HG03280 (cell line): ENCODE measurements around the gene TCERG1L.

ENCODE experiments used
- ATAC-seq: cut with Tn5 transposase; IDR thresholded peaks from one replicate; pipeline ENCODE4 v1.9.1; 2021; ENCODE audit warnings: mild to moderate bottlenecking, moderate library complexity; ENCODE audit not compliant: unreplicated experiment

The TCERG1L gene

DNA sequence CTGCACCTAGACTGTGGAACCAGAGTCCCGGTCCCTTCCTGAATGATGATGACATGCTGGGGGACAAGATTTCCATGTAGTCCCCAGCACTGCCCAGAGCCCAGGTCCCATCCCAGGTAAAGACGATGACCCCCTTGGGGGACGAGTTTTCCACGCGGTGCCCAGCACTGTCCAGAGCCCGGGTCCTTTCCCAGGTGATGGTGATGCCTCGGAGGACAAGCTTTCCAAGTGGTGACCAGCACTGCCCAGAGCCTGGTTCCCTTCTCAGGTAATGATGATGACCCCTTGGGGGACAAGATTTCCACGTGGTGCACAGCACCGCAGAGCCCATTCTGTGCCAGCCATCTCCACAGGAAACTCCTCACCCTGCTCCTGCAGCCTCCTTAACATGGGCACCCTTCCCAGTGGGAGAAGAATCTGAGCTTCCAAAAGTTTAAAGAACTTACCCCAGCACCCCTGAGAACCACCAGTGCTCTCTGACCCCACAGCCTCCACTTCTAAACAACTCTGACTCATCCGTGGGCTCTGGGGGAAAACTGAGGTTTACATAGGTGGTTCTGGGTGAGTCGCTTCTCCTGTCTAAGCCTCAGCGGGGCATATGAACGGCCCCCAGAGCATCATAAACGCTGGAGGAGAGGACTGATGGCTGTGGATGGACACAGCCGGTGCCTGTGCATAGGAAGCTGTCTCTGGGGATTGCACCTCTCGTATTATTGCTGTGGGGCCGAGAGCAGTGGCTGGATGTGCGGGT, 233.2 kb downstream of the TCERG1L start:
- no peak for ATAC-seq

DNA sequence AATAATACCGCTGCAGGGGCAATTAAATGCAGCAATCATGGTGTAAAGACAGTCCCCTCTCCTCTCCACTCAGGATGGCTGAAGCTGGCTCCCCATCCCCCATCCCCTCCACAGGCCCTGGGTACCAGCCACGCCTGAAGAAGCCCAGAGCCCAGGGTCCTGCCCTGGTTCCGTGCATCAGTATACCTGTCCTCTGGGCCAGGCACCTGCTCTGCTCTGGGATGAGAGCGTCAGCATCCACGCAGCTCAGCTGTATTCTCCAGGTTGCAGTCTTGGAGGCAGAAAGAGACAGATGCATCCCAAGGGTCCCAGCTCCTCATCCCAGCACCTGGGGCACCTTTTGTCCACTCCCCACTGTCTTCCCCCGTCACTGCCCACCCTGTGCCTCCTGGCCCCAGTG, 233.8 kb downstream of the TCERG1L start:
- ATAC-seq, result no peak

DNA sequence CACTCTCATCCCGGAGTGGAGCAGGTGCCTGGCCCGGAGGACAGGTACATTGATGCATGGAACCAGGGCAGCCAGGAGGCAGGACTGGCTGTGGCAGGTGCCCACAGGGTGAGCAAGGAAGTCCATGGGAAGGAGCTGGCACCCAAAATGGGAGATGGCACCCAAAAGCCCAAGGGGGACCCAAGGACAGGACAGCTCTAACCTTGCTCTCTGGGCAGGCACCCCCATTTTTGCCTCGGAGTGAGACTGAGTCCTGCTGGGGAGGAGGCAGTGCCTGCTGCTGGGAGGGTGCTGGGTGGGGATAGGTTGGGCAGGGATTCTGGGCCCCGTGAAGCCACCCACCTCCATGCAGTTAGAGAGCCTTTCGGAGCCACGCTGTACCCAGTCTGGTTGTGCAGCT, 234.5 kb downstream of the TCERG1L start:
- no peak for ATAC-seq

DNA sequence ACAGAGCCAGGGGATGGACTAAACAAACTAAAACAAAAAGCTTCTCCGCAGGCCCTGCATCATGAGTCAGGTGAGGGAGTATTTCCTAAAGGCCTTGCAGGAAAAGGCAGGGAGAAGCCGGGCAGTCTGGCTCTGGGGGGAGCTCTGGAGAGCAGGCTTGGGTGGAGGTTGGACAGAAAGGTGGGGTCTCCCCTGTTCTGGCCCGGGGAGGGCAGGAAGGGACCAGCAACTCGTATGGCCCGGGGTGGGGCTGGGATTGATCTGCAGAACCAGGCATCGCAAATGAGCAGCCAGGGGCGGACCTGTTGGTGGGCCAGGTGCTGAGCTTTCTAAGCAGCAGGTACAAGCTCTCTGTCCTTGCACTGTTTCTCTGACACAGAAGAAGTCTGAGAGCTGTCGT, 235.2 kb downstream of the TCERG1L start:
- no peak for ATAC-seq

DNA sequence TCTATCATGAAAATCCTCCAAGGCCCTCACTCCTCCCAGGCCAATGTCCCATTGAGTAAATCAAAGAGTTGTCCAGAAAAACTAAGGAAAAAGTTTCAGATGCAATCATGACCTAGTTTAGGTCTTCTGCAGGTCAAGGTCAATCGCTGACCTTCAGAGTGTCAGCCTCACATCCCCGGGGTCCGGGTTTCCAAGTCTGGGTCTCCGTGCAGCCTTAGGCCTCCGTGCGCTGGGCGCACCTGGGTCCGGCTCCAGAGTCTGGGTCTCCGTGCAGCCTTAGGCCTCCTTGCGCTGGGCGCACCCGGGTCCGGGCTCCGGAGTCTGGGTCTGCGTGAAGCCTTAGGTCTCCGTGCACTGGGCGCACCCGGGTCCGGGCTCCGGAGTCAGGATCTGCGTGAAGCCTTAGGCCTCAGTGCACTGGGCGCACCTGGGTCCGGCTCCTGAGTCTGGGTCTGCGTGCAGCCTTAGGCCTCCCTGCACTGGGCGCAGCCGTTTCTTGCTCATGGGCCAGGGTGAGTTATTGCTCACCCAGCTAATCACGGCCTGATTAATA, 236.2 kb downstream of the TCERG1L start:
- ATAC-seq, result no peak

DNA sequence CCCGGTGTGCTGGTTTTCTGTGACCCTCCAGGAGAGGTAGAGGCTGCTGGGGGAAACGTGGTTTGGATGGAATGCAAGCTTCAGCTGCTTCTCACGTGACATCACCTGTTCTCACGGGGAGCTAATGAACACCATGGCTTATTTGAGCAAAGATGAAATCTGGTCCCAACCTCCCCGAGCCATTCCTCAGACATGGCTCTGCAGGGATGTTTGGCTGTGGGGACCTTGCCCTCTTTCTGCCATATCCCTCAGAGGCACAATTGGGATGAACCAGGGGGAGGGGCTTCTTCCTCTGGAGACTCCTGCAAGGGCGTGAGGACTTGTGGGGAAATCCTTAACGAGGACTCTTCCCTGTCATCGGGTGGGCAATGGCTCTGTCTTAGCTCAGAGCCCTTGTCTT, 236.8 kb downstream of the TCERG1L start:
- ATAC-seq, result no peak

DNA sequence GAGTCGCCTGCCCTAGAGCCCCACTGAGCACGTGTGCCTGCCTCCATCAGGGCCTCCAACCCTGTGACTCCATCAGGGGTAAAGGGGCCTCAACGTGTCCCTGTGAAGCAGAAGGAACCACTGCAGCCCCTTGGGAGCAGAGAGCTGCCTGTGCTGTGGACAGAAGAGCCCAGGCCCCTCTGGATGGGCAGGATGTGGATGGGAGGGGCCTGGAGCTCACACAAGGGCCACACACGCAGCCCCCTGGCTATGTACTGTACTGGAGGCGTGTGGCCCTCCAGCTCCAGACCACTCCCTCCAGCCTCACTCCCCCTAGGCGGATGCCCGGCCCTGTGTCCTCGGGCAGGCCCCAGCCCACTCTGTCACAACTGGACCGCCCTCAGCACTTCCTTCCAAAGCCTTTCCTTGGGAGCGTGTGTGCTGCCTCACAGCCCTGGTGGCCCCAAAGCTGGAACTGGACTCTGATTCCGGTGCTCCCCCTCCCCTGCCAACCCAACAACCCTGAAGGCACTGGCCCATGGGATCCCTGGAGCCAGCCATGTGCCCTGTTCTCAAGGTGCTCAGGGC, 238.0 kb downstream of the TCERG1L start:
- no peak for ATAC-seq

DNA sequence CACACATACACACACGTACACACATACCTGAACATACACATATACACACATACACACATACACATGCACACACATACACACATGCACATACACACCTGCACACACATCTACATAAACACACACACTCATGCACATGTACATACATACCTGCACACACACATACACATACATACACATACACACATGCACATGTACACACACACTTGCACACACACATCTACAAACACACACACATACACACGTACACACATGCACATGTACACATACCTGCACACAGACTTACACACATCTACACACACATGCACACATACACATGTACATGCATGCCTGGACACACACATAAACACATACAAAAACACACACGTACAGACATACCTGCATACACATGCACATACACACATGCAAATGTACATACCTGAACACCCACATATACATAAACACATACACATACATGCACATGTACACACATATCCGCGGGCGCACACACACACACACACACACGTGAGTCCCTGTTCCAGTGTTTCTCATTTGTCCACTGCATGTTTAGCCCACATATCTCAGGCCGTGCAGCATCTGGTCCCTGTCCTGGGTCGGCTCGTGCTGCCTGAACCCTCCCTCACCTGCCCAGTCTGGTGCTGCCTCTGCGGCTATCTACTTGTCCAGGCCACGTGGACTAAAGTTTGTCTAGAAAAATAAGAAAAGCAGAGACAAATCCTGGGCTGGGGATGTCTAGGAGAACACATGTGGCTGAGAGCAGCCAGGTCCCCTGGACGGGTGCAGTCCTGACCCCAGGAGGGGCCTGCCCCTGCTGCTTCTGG, 238.7 kb downstream of the TCERG1L start:
- no peak for ATAC-seq

DNA sequence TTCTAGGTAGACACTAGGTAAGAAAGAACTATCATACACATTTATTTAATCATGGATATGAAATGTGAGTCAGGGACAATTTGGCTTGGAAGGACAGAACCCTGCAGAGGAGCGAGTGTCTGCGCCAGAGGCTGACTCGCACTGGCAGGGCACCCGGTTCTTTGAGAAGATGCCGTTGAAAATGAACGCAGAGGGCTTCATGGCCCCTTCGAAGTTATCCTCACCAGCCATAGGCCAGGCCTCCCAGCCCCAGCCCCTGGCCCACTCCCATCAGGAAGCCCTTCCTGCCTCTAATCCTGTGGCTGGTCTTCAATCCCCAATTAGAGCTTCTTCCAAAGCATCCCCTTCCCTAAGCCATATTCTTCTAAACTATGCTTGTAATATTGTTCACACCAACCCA, 239.8 kb downstream of the TCERG1L start:
- ATAC-seq, result no peak

DNA sequence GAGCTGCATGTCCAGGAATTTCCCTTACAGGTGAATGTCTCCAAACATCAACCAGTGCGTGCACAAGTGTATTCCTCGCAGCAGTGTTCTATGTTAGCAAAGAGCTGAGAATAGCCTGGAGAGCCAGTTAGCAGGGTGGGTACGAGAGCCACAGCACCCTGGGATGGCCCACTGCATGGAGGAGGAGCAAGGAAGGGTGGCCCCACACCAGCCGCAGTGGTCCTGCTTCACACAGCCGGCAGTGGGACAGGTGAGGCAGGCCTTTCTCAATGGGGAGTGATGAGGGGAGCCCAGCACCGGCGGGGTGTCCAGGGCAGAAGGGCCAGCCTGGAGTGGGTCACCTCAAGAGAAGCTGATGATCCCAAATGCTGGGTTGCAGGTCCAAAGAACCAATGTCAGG, 240.7 kb downstream of the TCERG1L start:
- ATAC-seq, result no peak

DNA sequence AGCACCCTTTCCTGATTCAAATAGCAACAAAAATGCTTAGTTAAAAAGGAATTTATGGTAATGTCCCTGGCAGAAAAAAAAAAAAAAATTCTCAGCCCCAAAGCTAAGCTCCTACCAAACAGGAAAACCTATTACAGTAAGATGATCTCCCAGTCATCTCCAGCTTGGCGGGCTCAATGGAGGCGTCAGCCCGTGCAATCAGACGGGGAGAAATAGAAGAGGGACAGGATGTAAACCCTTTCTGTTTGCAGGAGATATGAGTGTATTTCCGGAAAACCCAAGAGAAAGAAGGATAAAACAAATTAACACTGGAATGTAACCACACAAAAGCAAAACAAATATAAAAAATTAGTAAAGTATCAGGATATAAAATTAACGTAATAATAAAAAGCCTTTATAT, 242.8 kb downstream of the TCERG1L start:
- ATAC-seq, result no peak

DNA sequence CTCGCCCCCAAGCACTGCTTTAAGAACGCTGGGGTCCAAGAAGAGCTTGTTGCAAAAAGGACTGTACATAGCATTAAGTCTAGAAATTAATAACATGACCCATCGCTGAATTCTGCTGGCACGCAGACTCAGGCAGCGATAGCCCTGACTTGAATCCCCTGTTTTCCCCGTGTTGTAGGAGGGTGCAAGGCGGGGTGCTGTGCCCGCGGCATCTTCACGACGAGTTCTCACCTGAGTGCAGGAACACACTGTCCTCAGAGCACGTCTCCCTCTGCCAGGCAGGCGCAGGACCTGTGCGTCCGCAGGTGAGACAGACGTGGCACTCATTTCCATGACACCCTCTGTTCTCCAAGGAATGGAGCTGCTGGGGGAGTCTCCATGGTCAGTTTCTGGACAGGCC, 243.2 kb downstream of the TCERG1L start:
- ATAC-seq, result no peak

DNA sequence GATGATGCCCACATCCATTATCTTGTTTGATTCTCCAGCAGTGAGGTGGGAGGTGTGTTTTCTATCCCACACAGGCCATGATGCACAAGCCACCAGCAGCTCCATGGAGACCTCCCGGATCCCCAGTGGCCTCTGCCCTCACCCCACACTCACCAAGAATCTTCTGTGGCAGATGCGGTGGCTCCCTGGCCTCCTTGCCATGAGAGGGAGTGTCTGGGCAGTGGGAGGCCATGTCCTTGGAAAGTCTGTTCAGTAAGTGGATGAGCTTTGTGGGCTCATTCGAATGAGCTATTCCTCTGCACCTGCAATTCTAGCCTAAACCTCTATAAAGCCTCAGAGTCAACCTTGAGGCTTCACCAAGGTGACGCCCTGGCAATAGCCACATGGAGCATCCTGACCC, 243.8 kb downstream of the TCERG1L start:
- no peak for ATAC-seq

DNA sequence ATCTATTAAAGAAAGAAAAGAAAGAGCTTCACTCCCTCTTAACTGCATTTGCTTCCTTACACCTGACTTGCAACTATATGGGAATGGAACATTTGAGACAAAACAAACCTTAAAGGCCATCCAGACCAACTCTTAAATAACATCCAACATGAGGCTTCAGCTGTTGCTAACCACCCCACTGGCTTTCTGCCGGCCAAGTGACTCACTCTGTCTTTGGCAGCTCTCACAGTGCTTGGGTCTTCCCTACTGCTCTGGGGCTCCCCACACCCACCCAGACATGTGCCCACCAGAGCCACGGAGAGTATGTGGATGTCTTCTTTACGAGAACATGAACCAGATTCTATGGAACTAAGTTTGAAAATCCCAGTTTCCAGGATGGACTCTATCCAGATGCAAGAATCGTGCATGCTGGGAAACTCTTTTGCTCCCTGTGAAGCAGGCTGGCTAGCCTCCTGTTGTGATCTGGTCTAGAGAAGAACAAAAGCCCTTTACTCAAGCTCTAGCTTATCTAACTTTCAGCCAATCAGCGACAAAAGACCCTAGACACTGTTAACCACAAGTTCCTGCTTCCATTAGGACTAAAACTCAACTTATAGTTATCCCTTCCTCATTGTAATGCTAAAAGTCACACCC, 245.7 kb downstream of the TCERG1L start:
- ATAC-seq, result no peak

DNA sequence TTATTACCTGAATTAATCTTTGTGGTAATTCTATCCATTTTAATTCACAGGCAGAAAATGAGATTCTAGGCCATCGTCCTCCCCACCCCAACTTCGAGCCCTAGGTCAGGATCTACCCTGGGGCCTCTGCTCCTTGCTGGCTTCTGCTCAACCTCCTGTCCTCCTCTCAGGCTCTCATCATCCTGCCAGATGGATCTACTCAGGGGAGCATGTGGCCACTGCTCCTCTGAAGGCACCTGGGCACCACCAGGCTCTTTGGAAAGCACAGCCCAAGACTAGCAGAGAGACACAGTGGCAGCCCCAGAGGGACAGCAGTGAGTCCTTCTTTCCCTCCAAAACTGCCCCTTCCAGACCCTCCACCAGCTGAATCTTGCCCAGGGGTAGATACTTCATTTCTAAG, 248.2 kb downstream of the TCERG1L start:
- no peak for ATAC-seq

DNA sequence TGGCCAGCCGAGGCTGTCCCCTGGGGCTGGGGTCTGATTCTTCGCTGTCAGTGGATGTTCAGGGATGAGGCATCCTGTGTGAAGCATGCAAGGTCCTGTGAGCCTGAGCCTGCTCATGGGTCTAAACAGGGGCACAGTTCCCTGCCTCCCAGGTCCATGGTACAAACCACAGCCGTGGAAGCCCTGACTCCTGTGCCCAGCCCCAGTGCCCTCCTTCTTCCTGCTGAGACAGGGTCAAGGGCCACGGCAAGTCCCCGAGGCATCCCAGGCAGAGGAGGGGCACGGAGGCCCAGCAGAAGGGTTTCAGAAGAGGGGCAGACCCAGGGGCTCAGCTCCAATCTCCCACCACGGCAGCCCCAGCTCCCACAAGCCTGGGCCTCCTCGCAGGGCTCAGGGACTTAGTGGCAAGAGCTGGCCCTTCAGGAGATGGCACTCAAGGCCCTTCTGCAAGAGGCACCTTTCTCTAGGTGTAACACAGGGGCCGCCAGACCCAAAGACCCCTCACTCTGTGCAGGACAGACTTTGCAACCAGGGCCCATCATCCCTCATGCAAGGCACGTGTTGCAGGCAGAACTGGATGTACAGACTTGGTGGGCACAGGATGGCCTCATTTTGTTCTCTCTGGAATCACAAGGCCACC, 248.8 kb downstream of the TCERG1L start:
- ATAC-seq, result no peak

DNA sequence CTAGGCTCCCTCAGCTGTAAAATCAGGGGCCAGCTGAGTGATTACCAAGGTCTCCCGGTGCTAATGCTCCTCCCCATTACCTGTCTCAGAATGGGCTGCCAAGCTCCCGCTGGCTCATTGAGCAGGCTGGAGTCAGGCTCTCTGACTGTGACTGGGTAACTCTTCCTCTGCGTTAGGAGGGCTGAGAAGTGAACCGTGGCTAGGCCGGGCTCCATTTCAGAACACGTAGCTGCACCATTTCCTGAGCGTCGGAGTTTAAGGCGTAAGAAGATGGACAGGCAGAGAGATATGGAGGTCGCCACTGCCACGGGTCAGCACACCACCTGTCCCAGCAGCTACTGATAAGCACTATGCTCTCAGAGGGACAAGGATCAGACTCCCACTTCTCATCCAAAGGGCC, 250.3 kb downstream of the TCERG1L start:
- ATAC-seq, result no peak

DNA sequence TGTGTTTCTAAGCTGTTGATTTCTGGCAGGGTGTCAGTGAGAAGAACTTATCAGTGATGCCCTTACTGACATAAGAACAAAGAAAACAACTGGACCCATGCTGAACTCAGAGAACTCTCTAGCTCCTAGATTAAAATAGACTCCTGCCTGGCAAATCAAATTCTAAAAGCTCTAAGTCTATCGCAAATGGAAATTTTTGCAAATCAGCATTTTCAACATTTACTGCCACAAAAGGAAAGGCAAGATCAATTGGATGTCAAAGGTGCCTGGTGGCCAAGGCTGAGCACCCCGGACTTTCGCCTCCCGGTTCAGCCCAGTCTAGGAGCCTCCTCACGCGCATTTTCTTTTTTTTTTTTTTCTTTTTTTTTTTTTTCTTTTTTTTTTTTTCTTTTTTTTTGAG, 251.6 kb downstream of the TCERG1L start:
- no peak for ATAC-seq

DNA sequence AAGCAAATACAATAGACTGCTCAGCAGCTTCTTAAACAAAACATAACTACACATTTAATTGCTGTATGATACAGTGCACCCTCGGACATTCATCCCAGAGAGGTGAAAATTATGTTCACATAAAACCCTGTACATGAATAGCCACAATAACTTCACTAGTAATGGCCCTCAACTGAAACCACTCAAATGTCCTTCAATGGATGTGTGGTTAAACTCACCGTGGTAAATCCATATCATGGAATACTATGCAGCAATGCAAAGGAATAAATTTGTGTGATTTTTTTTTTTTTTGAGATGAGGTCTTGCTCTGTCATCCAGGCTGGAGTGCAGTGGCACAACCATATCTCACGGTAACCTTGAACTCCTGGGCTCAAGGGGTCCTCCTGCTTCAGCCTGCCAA, 252.7 kb downstream of the TCERG1L start:
- no peak for ATAC-seq

DNA sequence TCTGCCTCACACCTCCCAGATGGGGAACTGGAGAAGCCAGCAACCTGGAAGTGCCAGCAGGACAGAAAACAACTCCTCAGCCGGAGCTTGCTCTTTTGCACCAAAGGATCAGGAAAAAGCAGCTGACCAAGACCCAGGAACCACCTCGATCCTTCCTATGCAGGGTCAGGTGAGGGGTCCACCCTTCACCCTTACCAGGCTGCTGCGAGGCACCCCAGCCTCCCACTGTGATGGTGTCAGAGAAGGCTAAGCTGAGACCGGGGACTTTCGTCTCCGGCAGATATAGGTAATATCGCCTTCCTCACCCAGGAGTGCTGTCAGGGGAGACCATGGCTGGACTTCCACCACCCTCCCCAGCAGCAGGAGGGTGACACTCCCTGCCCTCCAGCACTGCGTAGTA, 254.7 kb downstream of the TCERG1L start:
- ATAC-seq, result no peak

DNA sequence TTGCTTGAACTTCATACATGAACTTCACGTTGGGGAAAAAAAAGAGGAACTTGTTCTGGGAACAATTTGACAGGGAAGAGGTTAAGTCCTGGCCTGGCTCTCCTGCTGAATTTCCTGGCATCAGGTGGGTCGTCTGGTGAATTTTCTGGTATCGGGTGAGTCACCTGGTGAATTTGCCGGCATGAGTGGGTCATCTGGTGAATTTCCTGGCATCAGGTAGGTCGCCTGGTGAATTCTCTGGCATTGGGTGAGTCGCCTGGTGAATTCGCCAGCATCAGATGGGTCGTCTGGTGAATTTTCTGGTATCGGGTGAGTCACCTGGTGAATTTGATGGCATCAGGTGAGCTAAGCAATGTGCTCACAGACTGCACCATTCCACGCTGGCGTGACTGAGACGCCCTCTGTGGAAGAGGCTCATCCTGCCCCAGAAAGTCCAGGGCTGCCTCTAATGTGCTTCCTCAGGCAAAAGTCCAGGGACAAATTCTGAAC, 255.4 kb downstream of the TCERG1L start:
- no peak for ATAC-seq
